ENCODE data around the gene C1QTNF8. TPM values are rescaled to one million over a fixed set of nuclear protein-coding genes. Genes with fewer than 3 reads are reported as not detected.

The C1QTNF8 gene
- polyA plus RNA-seq, 2 of the 4 experiments (the other 2 are of a cell fraction) = not detected

DNA sequence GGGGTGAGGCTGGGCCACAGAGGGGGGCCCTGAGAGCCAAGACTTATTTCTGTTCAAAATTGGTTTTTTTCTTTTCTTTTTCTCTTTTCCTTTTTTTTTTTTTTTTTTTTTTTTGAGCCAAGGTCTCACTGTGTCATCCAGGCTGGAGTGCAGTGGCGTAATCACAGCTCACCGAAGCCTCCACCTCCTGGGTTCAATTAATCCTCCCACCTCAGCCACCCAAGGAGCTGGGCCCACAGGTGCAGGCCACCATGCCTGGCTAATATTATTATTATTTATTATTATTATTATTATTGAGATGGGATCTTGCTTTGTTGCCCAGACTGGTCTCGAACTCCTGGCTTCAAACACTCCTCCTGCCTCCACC is 39.4 kb upstream of the C1QTNF8 start:
- no peaks in the 10 kb centered on the region for H3K9me3 ChIP-seq
- peaks cover 12% of the 10 kb centered on the region for H3K4me1 ChIP-seq
- no peak overlapping the region for H3K27ac ChIP-seq
- H3K4me3 ChIP-seq = no peak overlapping the region
- WGBS (ENCODE audit: missing lambda C conversion rate) = 77% methylated on average over 3 of the region's 3 CpGs
- POLR2A ChIA-PET = no interaction called here
- DNase-seq (ENCODE audit: low read depth in 1 of 2, low spot score in 1 of 2) (no peak), ATAC-seq (no peak), FAIRE-seq (no peak)
- no peak overlapping the region for H3K4me2 ChIP-seq
- CTCF ChIA-PET = interaction anchor here (0.8 to 1.2 kb wide), 4 partner anchors 12 to 47 kb away, joined by 3 to 5 read pairs (median 3); no protein-coding TSS in a partner anchor
- TF ChIP-seq ZSCAN20 (CRISPR knock-in tag; IDR thresholded peaks at IDR 0.05) = no peak

DNA sequence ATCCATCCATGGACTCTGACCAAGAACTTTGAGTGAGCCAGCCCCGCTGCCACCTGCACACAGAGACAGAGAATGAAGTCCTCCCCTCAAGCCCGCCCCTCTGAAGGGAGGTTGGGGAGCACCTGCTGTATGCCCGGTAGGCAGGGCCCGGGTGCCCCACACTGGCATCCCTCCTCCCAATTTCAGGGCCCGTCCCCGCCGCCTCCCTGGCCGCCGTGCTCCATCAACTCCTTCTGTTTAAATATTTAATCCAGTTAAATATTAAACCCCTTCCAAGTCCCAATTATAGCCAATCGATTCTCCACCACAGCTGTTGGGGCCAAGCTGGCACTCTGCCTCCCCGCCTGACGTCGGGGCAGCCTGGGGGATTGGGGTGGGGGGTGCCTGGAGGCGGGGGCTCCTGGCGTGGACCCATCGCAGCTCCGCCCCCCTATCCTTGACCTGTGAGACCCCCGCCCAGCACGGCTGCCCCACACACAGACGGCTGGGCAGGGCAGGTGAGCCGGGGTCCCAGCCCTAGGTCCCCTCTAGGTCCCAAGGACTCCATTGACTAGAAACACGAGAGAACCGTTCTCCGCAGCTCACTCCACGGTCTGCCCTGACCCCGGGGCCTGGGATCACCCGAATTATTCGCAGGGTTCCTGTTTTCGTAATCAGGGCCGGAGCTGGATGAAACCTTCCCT is 38.9 kb upstream of the C1QTNF8 start:
- no peak for FAIRE-seq
- H3K27ac ChIP-seq = no peak overlapping the region
- ChIA-PET POLR2A (no interaction called here), CTCF (interaction anchor here (0.8 to 1.2 kb wide), 2 partner anchors 12 to 16 kb away, joined by 3 to 5 read pairs; no protein-coding TSS in a partner anchor)
- no peak for TF ChIP-seq KDM1A (IDR thresholded peaks at IDR 0.05; ENCODE audit: low read depth)
- no peak for TF ChIP-seq EHMT2 (IDR thresholded peaks at IDR 0.05; ENCODE audit: low read depth)
- no peak for TF ChIP-seq ZC3H11A (IDR thresholded peaks at IDR 0.05)
- no peak for TF ChIP-seq TP53 (CRISPR knock-in tag; IDR thresholded peaks at IDR 0.05)
- no peak for TF ChIP-seq EHF (CRISPR knock-in tag; IDR thresholded peaks at IDR 0.05)
- no peak for TF ChIP-seq RAD21 (conservative IDR thresholded peaks at IDR 0.05 in 1 of 2, IDR thresholded peaks at IDR 0.05 in 1 of 2)
- no peak for TF ChIP-seq CEBPB (IDR thresholded peaks at IDR 0.05)
- no peak for TF ChIP-seq POLR2AphosphoS2 (conservative IDR thresholded peaks at IDR 0.05; ENCODE audit: low read length)
- TF ChIP-seq RFX5 (IDR thresholded peaks at IDR 0.05) = no peak
- TF ChIP-seq HOXA7 (CRISPR knock-in tag; IDR thresholded peaks at IDR 0.05) = no peak
- TF ChIP-seq CHD2 (IDR thresholded peaks at IDR 0.05; ENCODE audit: low read length, partially characterized antibody) = no peak
- TF ChIP-seq ZNF302 (CRISPR knock-in tag; IDR thresholded peaks at IDR 0.05) = no peak
- no peak for TF ChIP-seq RARB (CRISPR knock-in tag; IDR thresholded peaks at IDR 0.05)
- TF ChIP-seq TFCP2L1 (CRISPR knock-in tag; IDR thresholded peaks at IDR 0.05) = no peak
- TF ChIP-seq JUNB (IDR thresholded peaks at IDR 0.05) = no peak
- H3K4me1 ChIP-seq = peaks cover 12% of the 10 kb centered on the region
- no peak for ATAC-seq
- H3K4me3 ChIP-seq = no peak overlapping the region
- peak overlapping the region; percentile 43 for H3K4me2 ChIP-seq
- WGBS (ENCODE audit: missing lambda C conversion rate) = 54% methylated on average over 22 of the region's 30 CpGs
- DNase-seq (ENCODE audit: low read depth in 1 of 2, low spot score in 1 of 2) = no peak
- no peaks in the 10 kb centered on the region for H3K9me3 ChIP-seq

DNA sequence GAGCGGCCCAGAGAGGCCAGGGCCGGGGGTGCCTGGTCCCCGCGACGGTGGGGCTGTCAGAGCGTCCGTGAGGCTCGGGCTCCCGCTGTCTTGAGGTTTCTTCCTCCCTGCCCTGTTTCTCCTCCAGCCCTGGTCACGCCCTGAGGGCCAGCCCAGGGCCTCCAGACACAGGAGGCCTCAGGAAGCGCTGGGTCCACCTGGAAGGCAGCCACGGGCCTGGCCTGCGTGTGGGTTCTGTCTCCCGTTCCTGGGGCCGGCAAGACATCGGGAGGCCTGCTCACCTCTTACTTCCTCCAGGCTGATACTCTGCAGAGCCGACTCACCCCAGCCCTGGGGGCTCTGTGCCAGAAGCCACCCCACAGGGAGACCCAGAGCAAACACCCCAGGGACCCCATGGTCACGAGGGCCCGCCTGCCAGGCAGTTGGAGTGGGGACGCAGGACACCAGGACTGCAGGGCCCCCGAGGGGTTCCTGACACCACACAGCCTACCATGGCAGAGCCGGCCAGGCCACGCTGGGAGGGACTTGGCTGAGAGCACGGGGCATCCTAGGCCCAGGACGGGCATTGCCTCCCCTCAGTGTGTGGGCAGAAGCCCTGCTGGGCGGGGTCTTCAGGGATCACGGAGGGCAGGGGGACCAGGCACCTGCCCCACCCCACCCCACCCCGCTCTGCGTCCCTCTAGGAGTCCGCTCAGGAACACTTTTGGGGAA is 37.9 kb upstream of the C1QTNF8 start:
- WGBS (ENCODE audit: missing lambda C conversion rate) = 73% methylated on average over 7 of the region's 30 CpGs
- ChIA-PET POLR2A (no interaction called here), CTCF (no interaction called here)
- Histone ChIP-seq H3K4me2 (peak overlapping the region; percentile 43; the same call in 1 of the 3 replicates), H3K9me3 (no peaks in the 10 kb centered on the region), H3K4me1 (peaks cover 12% of the 10 kb centered on the region), H3K4me3 (no peak overlapping the region), H3K27ac (0 out of 6 replicates have a peak overlapping the region, but pooled peaks of 1 of the 2 experiments have one; percentile 2)
- DNase-seq (ENCODE audit: low read depth in 1 of 2, low spot score in 1 of 2) (no peak), ATAC-seq (peak; percentile 26 to 36; a peak in 3 of 6 replicates), FAIRE-seq (no peak)
- TF ChIP-seq EP300 (IDR thresholded peaks at IDR 0.05) (no peak), EHF (CRISPR knock-in tag; IDR thresholded peaks at IDR 0.05) (no peak), USF2 (IDR thresholded peaks at IDR 0.05) (no peak), PHF8 (IDR thresholded peaks at IDR 0.05; ENCODE audit: borderline replicate concordance, low read depth) (no peak), TFCP2L1 (CRISPR knock-in tag; IDR thresholded peaks at IDR 0.05) (no peak), HES2 (IDR thresholded peaks at IDR 0.05) (no peak), RNF2 (IDR thresholded peaks at IDR 0.05; ENCODE audit: borderline replicate concordance, low read depth) (no peak), SMC3 (IDR thresholded peaks at IDR 0.05) (no peak), CTCF (IDR thresholded peaks at IDR 0.05) (no peak), NR3C1 (IDR thresholded peaks at IDR 0.05) (no peak), TP53 (CRISPR knock-in tag; IDR thresholded peaks at IDR 0.05) (no peak), NPAS2 (CRISPR knock-in tag; IDR thresholded peaks at IDR 0.05; ENCODE audit: borderline replicate concordance) (no peak), MAZ (IDR thresholded peaks at IDR 0.05; ENCODE audit: borderline replicate concordance, low read depth, low read length) (no peak), CBX2 (IDR thresholded peaks at IDR 0.05; ENCODE audit: borderline replicate concordance, low read depth) (no peak), ATOH8 (CRISPR knock-in tag; IDR thresholded peaks at IDR 0.05; ENCODE audit: low read depth) (no peak), HDAC2 (IDR thresholded peaks at IDR 0.05) (no peak)

Data from A549 (cell line).